Esophagus (tissue), 2 donors: Measurements from ENCODE around the gene BRD7. TPM values are rescaled to one million over a fixed set of nuclear protein-coding genes. Genes with fewer than 3 reads are reported as not detected.

Experiments
- H3K27ac ChIP-seq, 2 donors: one replicate each; pipeline ENCODE4 v1.5.1; 2013; ENCODE audit warnings: low read depth in 2 of 2, mild to moderate bottlenecking in 2 of 2, inconsistent platforms in 1 of 2, low read length in 1 of 2, moderate library complexity in 1 of 2
- H3K27me3 ChIP-seq, 2 donors: one replicate each; pipeline ENCODE4 v1.6.1; 2013; ENCODE audit warnings: low read length in 2 of 2, control low read depth in 1 of 2, mild to moderate bottlenecking in 1 of 2; ENCODE audit not compliant: insufficient read depth in 2 of 2, control insufficient read depth in 1 of 2
- H3K36me3 ChIP-seq, 2 donors: one replicate each; pipeline ENCODE4 v1.6.1; 2013; ENCODE audit warnings: low read length in 1 of 2; ENCODE audit not compliant: control insufficient read depth in 2 of 2, insufficient read depth in 2 of 2
- H3K4me1 ChIP-seq, 2 donors: one replicate each; pipeline ENCODE4 v1.6.1; 2013; ENCODE audit warnings: low read length in 1 of 2; ENCODE audit not compliant: control insufficient read depth in 2 of 2, insufficient read depth in 2 of 2
- H3K4me3 ChIP-seq, 2 donors: one replicate each; pipeline ENCODE4 v1.5.1; 2013; ENCODE audit warnings: low read length in 2 of 2, mild to moderate bottlenecking in 2 of 2, low read depth in 1 of 2, moderate library complexity in 1 of 2
- H3K9me3 ChIP-seq, 2 donors: one replicate each; pipeline ENCODE4 v1.6.1; 2013; ENCODE audit warnings: mild to moderate bottlenecking in 2 of 2, low read depth in 1 of 2, low read length in 1 of 2, moderate library complexity in 1 of 2; ENCODE audit not compliant: control insufficient read depth in 2 of 2, insufficient read depth in 1 of 2
- WGBS, 2 donors: extraction: QIAGEN DNeasy Blood & Tissue Kit; methylation state at CpG; one replicate each; pipeline ENCODE4 v1.1.7; 2013; 5-methylcytosine and 5-hydroxymethylcytosine counted together
- polyA plus RNA-seq, 2 donors: library from polyadenylated mRNA; stranded (reverse); fragments of 200-250 nt; gene quantifications; one replicate each; pipeline ENCODE4 v1.2.3, GENCODE V29; 2013
- donor health status: healthy with polysubstance abuse.
- donor health status: Bipolar disorder and iron deficiency.

The BRD7 gene
- polyA plus RNA-seq, 2 donors, result 42.1 to 45.0 TPM

DNA sequence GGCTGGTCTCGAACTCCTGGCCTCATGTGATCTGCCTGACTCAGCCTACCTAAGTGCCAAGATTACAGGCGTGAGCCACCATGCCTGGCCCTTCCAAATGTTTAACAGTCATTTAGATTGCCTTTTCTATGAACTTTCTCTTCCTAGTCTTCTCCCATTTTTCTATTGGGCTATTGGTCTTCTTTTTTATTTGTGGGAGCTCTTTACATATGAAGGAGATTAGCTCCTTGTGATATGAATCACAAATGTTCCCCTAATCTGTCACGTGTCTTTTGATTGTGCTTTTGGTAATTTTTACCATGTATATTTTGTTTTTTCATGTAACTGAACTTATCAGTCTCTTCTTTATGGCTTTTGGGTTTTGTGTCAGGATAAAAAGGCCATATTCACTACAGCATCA lies 90.5 kb downstream of the BRD7 start:
- WGBS, 2 donors, result 59 to 66% methylated on average over 3 of the region's 3 CpGs
- Histone ChIP-seq H3K4me3 (no peak overlapping the region), H3K27me3 (no peaks in the 10 kb centered on the region), H3K27ac (no peak overlapping the region), H3K36me3 (no peaks in the 10 kb centered on the region), H3K4me1 (peaks cover 2 to 18% of the 10 kb centered on the region in 2 donors), H3K9me3 (no peaks in the 10 kb centered on the region)

- no peak overlapping the region for H3K27ac ChIP-seq
- no peaks in the 10 kb centered on the region for H3K27me3 ChIP-seq
- H3K4me3 ChIP-seq, result no peak overlapping the region
- H3K4me1 ChIP-seq, result peaks cover 3 to 16% of the 10 kb centered on the region in 2 donors
- no peaks in the 10 kb centered on the region for H3K9me3 ChIP-seq
- H3K36me3 ChIP-seq, result peaks cover 0 to 4% of the 10 kb centered on the region in 2 donors
- 75 to 78% methylated on average over 4 of the region's 4 CpGs for WGBS, 2 donors
Observed at GRCh38 chr16:50276801-50277555, 91.8 kb downstream of the BRD7 start.

DNA sequence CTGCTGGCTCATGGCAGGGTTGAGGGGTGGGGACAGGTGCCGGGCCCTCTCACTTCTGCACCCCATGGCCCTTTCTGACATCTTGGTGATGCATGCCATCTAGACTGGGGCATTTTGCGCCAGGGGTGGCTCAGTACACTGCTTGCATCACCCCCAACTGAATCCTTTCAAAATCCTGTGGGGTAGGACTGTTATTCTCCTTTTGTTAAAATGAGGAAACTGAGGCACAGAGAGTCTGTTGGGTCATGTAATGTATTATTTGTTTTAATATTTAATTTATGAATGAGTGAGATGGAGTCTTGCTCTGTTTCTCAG lies 92.5 kb downstream of the BRD7 start:
- no peak overlapping the region for H3K27ac ChIP-seq
- H3K9me3 ChIP-seq, result no peaks in the 10 kb centered on the region
- no peaks in the 10 kb centered on the region for H3K27me3 ChIP-seq
- WGBS, 2 donors, result 93 to 94% methylated on average over 2 of the region's 2 CpGs
- H3K4me1 ChIP-seq, result peaks cover 3 to 15% of the 10 kb centered on the region in 2 donors
- H3K4me3 ChIP-seq, result no peak overlapping the region
- peaks cover 0 to 6% of the 10 kb centered on the region in 2 donors for H3K36me3 ChIP-seq

DNA sequence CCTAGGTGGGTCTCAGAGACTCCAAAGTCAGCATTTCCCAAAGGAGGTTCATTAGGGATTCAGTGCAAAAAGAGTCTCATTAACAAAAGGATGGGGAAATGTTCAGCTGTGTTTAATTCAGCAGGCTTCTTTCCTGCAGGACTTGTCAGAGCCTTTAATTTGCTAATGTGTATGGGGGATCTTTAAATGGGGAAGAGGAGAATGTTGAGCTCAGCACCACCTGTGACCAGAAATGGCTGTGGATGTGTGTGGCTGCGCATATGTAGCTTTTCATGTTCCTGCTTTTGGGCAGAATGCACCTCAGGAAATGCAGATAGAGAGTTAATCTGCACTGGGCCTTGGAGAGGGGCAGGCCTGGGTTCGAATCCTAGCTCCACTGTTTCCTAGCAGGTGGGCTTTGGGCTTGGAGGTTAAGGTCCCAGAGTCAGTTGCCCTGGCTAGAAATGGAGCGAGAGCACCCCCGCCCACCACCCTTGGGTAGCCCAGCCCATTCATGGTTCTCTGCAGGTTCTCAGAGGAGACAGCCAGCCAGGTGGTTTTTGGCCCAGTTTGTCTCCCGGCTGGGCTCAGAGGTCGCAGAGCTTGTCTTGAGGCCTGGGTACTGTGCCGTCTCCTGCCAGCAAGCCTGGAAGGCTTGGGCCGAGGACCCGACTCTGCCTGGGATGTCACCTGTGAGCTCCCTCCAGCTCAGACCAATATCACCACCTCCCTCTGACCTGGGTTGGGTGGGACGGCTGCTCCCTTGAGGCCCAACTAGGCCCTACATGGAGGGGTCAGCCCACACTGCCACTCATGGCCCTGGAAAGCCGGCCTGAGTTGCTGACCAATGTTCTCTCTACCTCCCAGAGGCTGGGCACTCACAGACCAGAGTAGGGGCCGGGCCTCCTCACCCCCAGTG lies 93.1 kb downstream of the BRD7 start:
- Histone ChIP-seq H3K4me1 (peaks cover 3 to 10% of the 10 kb centered on the region in 2 donors), H3K4me3 (no peak overlapping the region)
- WGBS, 2 donors, result 82 to 85% methylated on average over 12 of the region's 12 CpGs

GRCh38 chr16:50275098-50275415 lies 93.7 kb downstream of the BRD7 start:
- peak overlapping the region in 1 of 2 donors; percentile 19 for H3K27ac ChIP-seq
- no peak overlapping the region for H3K4me3 ChIP-seq
- H3K27me3 ChIP-seq, result no peaks in the 10 kb centered on the region
- H3K4me1 ChIP-seq, result peaks cover 3 to 10% of the 10 kb centered on the region in 2 donors
- H3K36me3 ChIP-seq, result peaks cover 0 to 6% of the 10 kb centered on the region in 2 donors
- H3K9me3 ChIP-seq, result no peaks in the 10 kb centered on the region
- 76 to 84% methylated on average over 3 of the region's 3 CpGs for WGBS, 2 donors

More for the DNA sequence above, 93.1 kb downstream of the BRD7 start:
- no peaks in the 10 kb centered on the region for H3K27me3 ChIP-seq
- H3K9me3 ChIP-seq, result no peaks in the 10 kb centered on the region
- H3K27ac ChIP-seq, result no peak overlapping the region
- H3K36me3 ChIP-seq, result peaks cover 0 to 6% of the 10 kb centered on the region in 2 donors

DNA sequence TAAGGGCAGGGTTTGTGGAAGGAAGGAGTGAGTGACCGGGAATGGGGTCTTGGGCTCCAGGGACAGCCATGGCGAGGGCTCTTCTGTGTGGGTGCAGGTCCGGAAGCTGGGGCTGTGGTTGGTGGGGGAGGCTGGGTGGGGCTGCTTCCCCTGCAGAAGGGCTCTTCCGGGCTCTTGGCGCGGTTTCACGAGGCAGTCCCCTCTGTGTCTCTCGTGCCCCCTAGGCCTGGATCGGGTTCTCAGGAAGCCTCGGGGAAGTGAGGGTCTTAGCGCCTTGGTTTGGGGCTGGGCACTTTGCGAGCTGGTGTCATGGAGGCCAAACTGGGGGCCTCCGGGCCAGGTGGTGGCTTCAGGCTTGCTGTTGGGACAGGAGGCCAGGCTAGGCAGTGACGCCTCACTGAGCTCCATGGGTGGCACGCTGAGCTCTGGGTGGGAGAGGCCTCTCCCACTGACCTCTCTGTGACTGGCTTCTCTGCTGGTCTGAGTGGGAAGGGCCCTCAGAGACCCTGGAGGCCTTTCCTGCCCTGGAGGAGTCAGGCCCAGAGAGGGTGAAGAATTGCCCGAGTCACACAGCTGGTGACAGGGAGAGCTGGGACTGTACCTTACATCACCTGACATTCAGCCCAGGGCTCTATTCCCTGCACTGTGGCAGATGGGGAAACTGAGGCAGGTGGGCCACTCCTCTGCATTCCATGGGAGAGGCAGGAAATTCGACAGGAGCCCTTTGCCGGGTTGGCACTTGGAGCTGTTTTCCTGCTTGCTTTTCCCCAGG lies 94.3 kb downstream of the BRD7 start:
- Histone ChIP-seq H3K4me1 (peaks cover 3 to 10% of the 10 kb centered on the region in 2 donors), H3K4me3 (peak overlapping the region; percentile 13 to 30), H3K27ac (peak overlapping the region; percentile 59 to 75), H3K27me3 (no peaks in the 10 kb centered on the region), H3K36me3 (peaks cover 0 to 6% of the 10 kb centered on the region in 2 donors), H3K9me3 (no peaks in the 10 kb centered on the region)
- 73 to 77% methylated on average over 18 of the region's 18 CpGs for WGBS, 2 donors

DNA sequence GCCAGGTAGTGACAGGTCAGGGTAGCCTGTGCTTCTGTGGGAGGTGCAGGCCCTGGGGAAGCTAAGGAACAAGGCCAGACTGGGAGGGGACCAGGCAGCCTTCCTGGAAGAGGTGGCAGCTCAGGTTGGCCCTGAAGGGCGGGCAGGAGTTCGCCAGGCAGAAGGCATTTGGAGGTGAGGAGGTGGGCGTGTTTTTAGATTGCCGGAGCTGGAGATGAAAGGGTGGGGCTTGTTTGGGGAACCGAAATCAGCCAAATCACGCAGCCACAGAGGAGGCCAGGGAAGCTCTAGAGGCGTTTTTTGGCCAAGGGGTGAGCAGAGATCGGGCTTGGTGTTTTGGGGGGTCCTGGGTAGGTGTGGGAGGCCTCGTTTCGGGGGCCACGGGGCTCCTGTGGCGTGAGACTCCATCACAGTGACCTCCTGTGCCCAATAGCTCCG lies 94.9 kb downstream of the BRD7 start:
- 53 to 66% methylated on average over 13 of the region's 13 CpGs for WGBS, 2 donors
- Histone ChIP-seq H3K4me1 (peaks cover 3 to 10% of the 10 kb centered on the region in 2 donors), H3K27me3 (no peaks in the 10 kb centered on the region), H3K9me3 (no peaks in the 10 kb centered on the region), H3K4me3 (peak overlapping the region; percentile 13 to 30), H3K36me3 (peaks cover 0 to 6% of the 10 kb centered on the region in 2 donors), H3K27ac (peak overlapping the region; percentile 59 to 75)

- H3K4me3 ChIP-seq, result no peak overlapping the region
- WGBS, 2 donors, result 86 to 95% methylated on average over 2 of the region's 2 CpGs
- H3K4me1 ChIP-seq, result peaks cover 3 to 10% of the 10 kb centered on the region in 2 donors
- H3K27me3 ChIP-seq, result no peaks in the 10 kb centered on the region
- no peaks in the 10 kb centered on the region for H3K9me3 ChIP-seq
- peak overlapping the region in 1 of 2 donors; percentile 59 for H3K27ac ChIP-seq
- peaks cover 0 to 6% of the 10 kb centered on the region in 2 donors for H3K36me3 ChIP-seq
Observed at GRCh38 chr16:50273382-50273690, 95.5 kb downstream of the BRD7 start.

GRCh38 chr16:50272687-50273381 lies 96.0 kb downstream of the BRD7 start:
- peaks cover 0 to 6% of the 10 kb centered on the region in 2 donors for H3K36me3 ChIP-seq
- no peaks in the 10 kb centered on the region for H3K9me3 ChIP-seq
- 90 to 92% methylated on average over 5 of the region's 5 CpGs for WGBS, 2 donors
- peak overlapping the region in 1 of 2 donors; percentile 14 for H3K27ac ChIP-seq
- peaks cover 3 to 10% of the 10 kb centered on the region in 2 donors for H3K4me1 ChIP-seq
- H3K4me3 ChIP-seq, result no peak overlapping the region
- no peaks in the 10 kb centered on the region for H3K27me3 ChIP-seq
